Femur (tissue), 1 donor: ENCODE measurements around the gene SMPD3.

Experiments
- DNase-seq: peaks from one replicate; pipeline ENCODE4 v3.0.0-alpha.2; 2017

Gene SMPD3

DNA sequence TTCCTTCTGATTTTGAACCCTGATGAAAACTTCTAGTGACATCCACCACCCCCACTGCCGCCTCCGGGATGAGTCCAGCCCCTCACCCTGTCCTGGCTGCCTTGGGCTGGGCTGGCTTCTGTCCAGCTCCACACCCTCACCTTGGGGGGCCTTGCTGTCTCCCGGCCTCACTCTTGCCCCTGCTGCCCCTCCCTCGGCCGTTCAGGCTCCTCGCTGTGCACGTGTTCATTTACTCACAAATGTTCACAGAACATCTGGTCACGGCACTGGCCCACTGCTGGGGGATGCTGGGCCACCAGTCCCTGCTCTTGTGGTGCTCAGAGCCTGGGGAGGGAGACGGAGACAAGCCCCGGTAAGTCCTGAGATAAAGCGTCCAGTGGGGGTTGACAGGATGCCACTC, 96.8 kb downstream of the SMPD3 start:
- no peak for DNase-seq

DNA sequence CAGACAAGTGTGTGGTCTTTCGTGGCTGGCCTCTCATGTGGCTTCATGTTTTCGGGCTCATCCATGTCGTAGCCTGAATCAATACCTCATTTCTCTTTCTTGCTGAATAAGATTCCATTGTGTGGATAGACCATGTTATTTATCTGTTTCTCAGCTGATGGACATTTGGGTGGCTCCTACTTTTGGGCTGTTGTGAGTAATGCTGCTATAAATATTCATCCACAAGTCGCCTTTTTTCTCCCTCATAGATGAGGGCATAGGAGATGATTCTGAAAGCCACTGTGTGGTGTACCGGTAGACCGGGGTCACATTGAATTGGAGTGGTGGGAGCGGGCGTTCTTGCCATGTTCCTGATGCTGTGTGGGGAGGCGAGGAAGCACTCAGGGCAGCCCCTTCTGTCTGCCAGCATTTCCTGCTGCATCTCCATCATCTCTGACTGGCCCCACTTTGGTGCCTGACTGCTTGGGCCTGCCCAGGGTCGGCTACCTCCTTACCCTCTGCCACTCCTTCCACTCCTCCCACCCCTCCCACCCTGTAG, 97.4 kb downstream of the SMPD3 start:
- no peak for DNase-seq

DNA sequence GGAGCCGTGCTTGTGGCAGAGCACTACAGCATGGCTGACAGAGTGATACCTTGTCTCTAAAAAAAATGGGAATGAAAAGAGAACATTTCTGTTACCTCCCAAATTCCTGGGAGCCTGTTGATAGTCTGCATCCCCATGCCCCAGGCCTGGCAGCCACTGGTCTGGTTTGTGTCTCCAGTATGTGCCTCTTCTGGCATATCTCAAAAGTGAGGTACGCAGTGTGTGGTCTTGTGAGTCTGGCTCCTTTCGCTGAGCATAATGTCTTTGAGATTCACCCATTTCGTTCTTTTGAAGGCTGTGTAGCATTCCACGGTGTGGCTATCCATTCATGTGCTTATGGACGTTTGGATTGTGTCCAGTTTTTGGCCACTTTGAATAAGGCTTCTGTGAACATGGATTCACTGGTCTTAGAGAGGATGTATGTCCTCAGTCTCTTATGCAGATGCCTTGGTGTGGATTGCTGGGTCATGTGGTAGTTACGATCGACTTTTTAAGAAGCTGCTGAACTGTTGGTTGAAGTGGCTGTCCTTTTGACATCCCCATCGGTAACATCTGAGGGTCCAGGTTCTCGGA, 98.4 kb downstream of the SMPD3 start:
- DNase-seq: no peak

DNA sequence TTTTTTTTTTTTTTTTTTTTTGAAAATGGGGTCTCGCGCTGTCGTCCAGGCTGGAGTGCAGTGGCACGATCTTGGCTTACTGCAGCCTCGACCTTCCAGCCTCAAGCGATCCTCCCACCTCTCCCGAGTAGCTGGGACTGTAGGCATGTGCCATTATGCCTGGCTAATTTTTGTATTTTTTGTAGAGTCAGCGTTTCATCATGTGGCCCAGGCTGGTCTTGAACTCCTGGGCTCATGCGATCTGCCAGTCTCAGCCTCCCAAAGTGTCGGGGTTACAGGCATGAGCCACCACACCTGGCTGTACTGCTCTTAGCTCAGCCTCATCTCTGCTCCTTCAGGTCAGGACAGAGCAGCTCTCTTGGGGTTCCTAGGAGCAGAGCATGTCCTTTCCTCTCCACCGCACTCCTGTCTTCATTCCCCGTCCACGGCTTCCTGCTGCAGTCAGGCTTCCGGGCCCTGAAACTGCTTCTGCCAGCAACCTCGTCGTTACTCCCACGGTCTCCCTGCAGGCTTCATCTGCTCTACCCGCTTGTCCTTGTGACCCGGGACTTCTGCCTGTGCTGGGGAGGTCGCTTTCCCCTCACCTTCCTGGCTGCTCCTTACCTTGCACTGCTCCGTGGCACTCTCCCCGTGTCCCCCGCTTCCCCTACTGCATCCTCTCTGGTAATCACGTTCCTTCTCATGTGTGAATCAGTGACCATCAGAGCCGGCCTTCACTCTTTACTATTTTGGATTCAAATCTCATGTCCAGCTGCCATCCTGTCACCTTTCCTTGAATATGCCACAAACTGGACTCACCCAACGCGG, 99.5 kb downstream of the SMPD3 start:
- DNase-seq: no peak

DNA sequence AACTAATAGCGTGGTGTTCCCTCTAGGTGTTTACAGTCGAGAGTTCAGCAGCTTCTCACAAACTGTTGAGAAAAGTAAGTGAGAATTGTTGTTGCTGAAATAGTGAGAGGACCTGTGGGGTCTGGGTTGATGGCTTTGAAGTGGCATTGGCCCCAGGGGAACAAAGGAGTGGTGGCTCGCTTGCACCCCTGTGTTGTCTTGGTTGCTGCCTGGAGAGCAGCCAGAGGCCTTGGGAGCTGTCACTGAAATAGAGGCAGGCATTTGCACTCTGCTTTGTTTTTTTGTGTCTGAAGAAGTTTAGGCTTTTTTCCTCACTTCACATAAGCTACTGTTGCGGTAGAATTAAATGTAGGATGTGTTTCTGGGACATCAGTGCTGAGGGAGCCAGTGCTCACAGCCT, 100.7 kb downstream of the SMPD3 start:
- no peak for DNase-seq

DNA sequence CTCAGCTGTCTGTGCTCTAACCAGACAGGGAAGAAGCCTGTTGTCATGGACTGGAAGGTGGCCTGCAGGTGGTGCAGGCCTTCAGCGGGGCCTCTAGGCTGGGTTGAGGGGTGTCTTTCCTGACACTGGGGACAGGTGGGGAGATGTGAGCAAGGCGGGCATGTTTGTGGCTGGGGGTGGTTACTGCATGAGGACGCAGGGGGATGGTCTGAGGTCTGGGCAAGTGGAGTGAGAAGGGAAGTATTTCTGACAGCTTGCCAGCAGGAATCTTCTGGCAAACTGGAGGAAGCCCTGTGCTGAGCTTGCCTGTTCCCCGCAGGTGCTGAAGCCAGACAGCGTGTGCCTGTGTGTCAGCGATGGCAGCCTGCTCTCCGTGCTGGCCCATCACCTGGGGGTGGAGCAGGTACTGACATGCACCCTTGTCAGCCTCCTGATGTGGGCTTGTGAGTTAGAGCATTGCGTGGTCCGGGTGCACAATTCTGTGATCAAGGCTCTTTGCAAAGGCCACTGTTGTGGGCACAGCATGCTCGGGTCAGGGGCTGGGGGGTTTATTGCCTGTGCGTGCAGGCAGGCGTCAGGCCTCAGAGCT, 101.3 kb downstream of the SMPD3 start:
- no peak for DNase-seq

DNA sequence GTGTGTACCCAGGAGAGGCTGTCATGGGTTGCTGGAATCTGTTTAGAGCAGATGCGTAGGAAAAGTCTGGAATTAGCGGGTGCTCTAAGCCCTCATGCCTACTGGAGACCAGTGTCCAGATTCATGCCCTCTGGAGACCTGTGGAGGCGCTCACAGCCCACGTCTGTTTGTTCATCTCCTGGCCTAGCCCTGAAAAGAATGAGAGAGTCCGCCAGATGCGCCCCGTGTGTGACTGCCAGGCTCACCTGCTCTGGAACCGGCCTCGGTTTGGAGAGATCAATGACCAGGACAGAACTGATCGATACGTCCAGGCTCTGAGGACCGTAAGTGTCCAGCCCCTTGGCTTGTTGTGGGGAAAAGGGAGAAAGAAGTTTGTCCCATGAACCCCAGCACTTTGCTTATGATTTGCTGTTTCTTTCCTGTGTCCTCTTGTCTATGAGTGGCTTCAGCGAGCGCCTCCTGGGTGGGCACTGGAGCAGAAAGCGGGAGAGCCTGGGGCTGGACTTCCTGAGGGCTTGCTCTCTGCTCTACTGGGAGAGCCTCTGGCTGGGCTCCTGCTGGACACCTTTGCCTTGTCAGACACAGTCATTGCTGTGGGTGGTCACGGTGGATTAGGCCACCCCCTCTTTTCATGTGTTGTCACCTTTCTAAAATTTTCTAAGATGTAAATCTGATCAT, 102.2 kb downstream of the SMPD3 start:
- DNase-seq: no peak

DNA sequence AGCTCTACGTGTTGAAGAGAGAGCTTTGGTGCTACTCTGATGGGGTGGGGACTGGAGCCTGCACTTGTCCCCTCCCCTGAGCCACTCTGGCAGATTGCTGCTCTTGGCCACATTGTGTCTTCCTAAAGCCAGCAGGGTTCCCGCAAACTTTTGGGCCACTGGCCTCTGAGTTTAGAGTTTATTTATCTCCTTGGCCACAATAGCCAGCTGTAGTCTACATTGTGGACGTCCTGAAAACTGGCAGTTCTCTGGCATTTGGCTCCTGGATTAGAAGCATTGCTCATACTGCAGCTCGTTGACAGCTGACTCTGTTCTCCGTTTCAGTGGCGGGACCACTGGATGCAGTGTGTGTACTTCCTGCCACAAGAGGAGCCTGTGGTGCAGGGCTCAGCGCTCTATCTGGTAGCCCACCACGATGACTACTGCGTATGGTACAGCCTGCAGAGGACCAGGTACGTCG, 102.9 kb downstream of the SMPD3 start:
- no peak for DNase-seq

DNA sequence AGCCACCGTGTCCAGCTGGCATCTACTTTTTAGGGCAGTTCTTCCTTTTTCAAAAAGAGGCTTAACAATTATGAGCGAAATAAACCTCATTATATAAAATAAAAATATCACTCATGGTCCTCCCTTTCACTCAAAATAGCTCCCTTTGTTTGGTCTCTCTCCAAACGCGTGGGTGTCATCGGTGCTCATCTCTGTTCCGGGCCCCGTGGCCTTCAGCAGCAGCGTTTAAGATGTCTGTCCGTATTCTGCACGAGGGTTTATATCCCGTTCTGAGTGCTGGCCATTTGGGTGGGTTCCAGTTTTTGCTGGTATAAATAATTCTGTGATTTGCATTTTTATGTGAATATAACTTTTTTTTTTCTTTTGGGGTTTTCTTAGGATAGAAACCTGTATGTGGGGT, 104.1 kb downstream of the SMPD3 start:
- no peak for DNase-seq

DNA sequence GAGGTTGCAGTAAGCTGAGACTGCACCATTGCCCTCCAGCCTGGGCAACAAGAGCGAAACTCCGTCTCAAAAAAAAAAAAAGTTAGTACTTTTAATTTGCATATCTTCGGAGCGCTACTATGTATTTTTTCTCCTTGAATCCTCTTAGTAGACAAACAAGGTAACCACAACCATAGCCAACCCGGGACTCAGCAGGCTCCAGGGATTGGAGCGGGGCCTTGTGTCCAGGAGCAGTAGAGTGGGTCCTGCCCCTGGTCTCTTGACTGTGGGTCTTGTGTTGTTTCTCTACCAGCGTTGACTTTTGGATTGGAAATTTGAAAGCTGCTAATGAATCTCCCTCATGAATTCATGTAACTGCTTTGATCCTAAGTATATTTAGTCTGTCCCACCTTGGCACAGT, 105.2 kb downstream of the SMPD3 start:
- DNase-seq: no peak

DNA sequence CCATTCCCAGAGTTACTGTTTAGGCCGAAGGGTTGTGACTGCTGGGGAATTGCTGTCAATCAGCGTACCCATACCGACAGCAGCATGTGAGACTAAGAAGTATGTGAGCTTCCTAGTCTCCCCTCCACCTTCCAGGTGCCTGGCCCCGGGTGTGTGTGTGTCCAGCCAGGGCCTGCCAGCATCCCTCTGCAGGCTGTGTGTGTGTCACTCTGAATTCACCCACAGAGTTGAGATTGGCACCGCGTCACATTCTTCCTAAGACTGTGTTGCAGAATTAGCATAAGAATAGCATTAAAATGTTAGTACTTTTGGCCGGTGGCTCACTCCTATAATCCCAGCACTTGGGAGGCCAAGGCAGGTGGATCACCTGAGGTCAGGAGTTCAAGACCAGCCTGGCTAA, 105.7 kb downstream of the SMPD3 start:
- no peak for DNase-seq

DNA sequence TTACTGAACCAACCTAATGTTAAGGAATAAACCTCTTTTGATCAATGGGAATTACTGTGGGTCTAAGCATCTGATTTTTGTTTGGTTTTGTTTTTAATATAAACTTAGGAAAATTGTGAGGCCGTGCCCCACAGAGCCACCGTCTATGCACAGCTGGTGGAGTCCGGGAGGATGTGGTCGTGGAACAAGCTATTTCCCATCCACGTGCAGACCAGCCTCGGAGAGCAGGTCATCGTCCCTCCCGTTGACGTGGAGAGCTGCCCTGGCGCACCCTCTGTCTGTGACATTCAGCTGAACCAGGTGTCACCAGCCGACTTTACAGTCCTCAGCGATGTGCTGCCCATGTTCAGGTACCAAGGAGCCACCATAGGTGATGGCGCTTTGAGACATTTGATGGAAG, 109.1 kb downstream of the SMPD3 start:
- DNase-seq: no peak

DNA sequence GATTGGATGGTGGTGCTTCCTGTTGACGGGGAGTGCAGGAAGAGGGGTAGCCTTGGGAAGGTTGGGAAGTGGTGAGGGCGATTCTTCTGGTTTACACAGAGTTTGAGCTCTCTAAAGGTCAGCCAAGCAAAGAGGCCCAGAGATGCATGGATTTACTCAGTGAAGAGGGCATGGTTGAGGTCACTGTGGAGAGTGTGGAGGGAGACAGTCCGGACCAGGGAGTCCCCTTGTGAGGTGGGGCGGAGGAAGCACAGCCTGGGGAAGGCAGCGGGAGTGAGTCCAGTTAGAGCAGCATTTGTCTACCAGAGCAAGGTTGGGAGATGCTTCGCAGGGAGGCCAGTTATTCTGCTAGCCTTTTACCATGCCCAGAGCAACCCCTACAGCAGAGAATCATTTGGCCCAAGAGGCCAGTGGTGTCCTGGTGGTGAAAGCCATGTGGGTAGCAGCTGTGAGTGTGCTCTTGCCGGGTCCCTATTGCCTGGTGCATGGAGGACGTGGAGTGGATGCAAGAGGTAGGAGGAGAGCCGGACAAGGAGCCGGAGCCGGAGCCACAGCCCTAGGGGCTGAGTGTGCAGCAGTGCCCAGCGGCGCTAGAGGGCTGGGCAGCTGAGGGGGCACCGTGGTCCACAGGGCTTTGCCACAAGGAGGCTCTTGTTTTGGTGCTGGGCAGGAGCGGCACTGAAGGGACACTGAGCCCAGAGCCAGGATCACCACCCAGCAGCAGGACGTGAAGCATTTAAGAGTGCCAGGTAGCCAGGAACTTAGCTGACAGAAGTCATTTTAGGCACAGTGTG, 109.8 kb downstream of the SMPD3 start:
- no peak for DNase-seq

DNA sequence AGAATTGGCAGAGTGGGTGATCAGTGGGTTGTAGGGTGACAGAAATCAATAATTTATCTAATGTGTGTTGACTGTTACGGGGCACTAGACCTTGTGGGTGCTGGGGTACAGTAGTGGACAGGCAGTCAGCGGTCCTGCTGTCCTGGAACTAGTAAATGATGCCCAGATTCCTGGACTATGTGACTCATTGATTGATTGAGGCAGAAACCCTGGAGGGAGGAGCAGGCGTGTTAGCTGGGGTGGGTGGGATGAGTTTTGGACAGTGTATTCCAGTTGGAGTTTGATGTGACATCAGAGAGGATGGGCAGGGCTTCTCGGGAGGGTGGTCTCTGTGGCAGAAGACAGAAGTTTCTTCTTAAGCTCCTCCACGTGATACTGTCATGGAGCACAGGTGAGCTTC, 113.1 kb downstream of the SMPD3 start:
- no peak for DNase-seq

DNA sequence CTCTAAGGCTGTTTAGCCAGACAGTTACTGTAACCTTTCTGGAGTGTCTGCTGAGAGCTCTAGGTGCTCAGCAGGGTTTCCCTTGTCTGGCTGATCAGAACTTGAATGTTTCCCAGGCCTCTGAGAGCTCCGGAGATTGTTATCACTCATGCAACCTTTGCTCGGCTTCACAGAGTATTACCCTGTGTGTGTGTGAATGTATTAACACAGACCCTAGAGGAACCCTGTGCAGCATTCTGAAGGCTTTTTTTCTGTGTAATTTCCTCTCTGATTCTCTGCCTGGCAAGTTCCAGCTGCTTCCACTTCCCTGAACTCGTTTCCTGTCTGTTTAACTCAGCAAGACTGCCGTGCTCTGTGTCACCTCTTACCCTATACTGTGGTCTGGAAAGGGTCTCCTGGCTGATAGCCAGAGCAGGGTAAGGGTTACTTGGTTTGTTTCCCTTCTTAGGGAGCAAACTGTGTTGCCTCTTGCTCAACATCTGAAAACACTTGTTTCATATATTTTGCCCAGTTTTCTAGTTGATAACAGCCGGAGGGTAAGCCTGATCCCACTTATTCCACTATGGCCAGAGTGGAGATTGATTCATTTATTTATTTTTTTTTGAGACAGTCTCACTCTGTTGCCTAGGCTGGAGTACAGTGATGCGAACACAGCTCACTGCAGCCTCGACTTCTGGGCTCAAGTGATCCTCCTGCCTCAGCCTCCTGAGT, 115.7 kb downstream of the SMPD3 start:
- peak; percentile 70 for DNase-seq

DNA sequence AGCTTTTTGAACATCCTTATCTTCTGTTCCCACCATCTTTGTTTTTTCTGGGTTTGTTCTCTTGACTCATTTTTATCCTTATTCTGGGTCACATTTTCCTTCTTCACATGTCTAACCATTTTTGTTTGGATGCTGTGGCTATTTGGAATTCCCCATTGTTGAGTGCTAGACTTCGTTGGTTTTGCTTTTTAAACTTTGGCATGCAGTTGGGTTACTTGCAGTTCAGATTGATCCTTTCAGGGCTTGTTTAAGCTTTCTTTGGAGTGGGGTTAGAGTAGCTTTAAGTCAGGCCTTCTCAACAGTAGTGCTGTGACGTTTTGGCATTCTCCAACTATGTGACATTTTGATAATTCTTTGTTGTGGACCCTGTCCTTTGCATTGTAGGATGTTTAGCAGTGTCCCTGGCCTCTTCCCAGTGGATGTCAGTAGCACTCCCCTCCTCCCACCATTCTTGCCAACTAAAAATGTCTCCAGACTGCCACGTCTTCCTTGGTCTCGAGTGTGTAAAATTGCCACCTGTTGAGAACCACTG, 116.4 kb downstream of the SMPD3 start:
- no peak for DNase-seq

DNA sequence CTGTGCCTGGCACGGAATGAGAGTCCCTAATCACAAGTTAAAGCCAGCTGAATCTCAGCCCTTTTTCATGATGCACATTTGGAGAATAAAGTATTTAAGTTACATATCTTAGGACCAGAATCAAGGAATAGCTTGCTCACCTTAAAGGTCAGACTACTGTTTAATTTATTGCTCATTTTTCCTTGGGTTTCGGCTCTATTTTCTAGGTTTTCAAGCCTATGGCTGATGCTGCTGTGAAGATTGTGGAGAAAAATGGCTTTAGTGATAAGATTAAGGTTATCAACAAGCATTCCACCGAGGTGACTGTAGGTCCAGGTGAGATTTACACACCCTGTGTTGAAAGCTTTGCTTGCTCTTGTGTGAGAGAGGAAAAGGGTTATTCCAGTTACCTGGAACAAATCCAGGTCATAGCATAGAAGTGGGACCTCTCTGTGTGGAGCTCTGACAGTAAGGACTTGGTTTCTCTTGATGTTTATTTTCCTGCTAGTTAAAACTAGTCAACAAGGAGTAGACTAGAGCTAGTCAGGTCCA, 119.4 kb downstream of the SMPD3 start:
- DNase-seq: no peak

DNA sequence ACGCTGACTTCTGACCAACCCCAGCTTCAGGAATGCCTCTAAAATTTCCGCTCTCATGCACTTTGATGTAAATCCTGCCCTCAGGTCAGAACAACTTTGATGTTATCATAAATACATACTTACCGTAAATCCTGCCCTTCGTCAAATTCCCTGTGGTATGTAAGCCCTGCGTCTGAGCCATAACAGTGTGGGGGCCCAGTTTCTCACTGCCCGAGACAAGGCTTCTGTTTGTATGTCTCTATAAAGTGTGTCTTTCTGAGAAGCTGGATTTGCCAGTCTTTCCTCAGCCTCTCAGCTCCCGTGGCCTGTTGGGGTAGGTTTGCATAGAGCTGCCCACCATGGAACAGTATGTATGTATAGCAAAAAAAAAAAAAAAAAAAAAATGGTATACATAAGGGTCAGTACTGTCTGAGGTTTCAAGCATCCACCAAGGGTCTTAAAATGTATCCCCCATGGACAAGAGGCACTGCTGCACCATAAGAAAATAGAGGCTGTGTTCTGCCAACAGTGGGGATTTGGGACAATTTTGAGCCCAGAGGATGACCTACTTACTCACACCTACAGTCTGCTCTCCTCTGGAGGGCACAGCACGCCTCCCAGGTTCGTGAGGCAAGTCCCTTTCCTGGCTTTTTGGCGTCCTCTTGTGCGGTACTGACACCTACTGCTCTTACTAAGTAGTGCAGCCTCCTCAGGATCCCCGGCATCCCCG, 120.0 kb downstream of the SMPD3 start:
- DNase-seq: peak; percentile 80

DNA sequence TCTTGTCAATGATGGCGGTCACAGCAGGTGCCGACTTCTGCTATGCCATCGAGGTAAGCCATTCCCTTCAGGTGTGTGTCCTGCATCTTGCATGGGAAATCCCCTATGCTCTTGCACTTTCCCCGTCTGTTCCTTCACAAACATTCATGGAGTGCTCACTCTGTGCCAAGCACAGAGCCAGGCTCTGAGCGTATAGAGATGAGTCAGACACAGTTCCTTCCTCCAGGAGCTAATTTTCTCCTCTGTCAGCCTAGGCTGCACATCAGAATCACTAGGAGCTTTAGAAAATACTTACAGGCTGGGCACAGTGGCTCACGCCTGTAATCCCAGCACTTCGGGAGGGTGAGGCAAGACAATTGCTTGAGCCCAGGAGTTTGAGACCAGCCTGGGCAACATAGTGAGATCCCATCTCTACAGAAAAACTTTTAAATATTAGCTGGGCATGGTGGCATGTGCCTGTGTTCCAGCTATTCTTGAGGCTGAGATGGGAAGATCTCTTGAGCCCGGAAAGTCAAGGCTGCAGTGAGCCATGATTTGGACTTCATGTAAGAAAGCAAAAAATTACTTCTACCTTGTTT, 123.4 kb downstream of the SMPD3 start:
- DNase-seq: no peak

DNA sequence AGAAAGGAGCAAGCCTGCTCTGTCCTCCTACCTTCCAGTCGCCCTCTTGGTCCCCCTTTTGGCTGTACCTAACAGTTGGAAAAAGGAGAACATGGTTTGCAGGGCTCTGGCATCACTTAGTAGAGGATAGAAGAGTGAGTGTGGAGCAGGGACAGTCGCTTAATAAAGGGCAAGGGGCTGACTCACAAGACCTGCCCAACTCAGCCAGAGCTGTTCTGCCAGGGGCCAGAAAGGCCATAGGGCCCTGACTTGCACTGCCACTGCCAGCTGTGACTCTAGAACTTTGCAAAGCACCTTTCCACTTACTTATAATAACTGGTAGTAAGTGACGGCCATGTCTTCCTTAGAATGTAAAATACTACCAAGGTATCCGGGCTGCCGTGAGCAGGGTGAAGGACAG, 124.0 kb downstream of the SMPD3 start:
- DNase-seq: no peak
